K562 (cell line): ENCODE data around the gene PCCA. TPM values are rescaled to one million over a fixed set of nuclear protein-coding genes. Genes with fewer than 3 reads are reported as not detected.

Source experiments
- ATAC-seq: fragments of 200-7000 bp; cut with Tn5 transposase; 3 replicates; pipeline ENCODE4 v1.9.1; 2020; ENCODE audit warnings: moderate library complexity
- BruUV-seq: library from RNA; stranded (reverse); fragments of 400-500 nt; replicated peaks from 2 replicates; lab custom pipeline; 2021; lab: Mats Ljungman, UMichigan
- CTCF ChIA-PET: fragments of 300-600 bp; formaldehyde crosslinking; extraction: SDS; loops from one replicate; lab custom pipeline; 2021; ENCODE audit warnings: low intra/inter-chr PET ratio; lab: Yijun Ruan, JAX
- POLR2A ChIA-PET: fragments of 300-600, 350-650 bp; sonication (Branson Sonifier 250); formaldehyde crosslinking; extraction: SDS; loops from one replicate; lab custom pipeline; 2021; ENCODE audit warnings: antibody characterized with exemption, inconsistent platforms; lab: Yijun Ruan, JAX
- DNase-seq, 4 experiments: peaks; one replicate each; pipeline versions ENCODE4 v3.0.0 to v3.0.0-alpha.2; 2011 to 2018; ENCODE audit warnings: low spot score in 3 of 4, mixed read lengths in 3 of 4; ENCODE audit errors: extremely low read depth in 1 of 4
- FAIRE-seq: peaks from 2 replicates; lab custom pipeline; 2011; peaks lifted over from hg19 to GRCh38; lab: Jason Lieb, UNC
- H2AFZ ChIP-seq: 2 replicates; pipeline ENCODE4 v1.6.0; 2011; ENCODE audit warnings: low read depth, low read length, control low read depth, inconsistent platforms
- H3K27ac ChIP-seq: fragments of 200-600 bp; 3 replicates; pipeline ENCODE4 v1.8.0; 2011; ENCODE audit warnings: low read depth, mild to moderate bottlenecking, control low read depth, inconsistent platforms, low read length, moderate library complexity, mixed read lengths; ENCODE audit errors: extremely low read depth
- H3K27me3 ChIP-seq, 2 experiments: fragments of 300-600 bp in 1 of 2; 2 replicates in 1 of 2; 3 replicates in 1 of 2; pipeline versions ENCODE4 v1.6.0 to v1.8.0; 2011; ENCODE audit warnings: inconsistent platforms in 2 of 2, low read length in 2 of 2, mild to moderate bottlenecking in 1 of 2, mixed read lengths in 1 of 2, moderate library complexity in 1 of 2; ENCODE audit not compliant: control insufficient read depth in 2 of 2, insufficient read depth in 2 of 2
- H3K36me3 ChIP-seq: fragments of 300-600 bp; 3 replicates; pipeline ENCODE4 v1.8.0; 2011; ENCODE audit warnings: mild to moderate bottlenecking, low read length, inconsistent platforms; ENCODE audit not compliant: control insufficient read depth, insufficient read depth
- H3K4me1 ChIP-seq, 2 experiments: fragments of 200-600 bp in 1 of 2; replicated peaks in 1 of 2; 2 replicates in 1 of 2; 3 replicates in 1 of 2; pipeline versions ENCODE4 v1.5.1 to v1.8.0; 2011; ENCODE audit warnings: inconsistent platforms in 2 of 2, low read length in 2 of 2, mild to moderate bottlenecking in 1 of 2, mixed read lengths in 1 of 2, moderate library complexity in 1 of 2; ENCODE audit not compliant: control insufficient read depth in 2 of 2, insufficient read depth in 2 of 2
- H3K4me2 ChIP-seq: 2 replicates; pipeline ENCODE4 v1.6.1; 2011; ENCODE audit warnings: low read length, control low read depth, inconsistent platforms, mixed read lengths; ENCODE audit not compliant: insufficient read depth
- H3K4me3 ChIP-seq: fragments of 200-600 bp; sonication (generic), shearing (Covaris generic); 2 replicates; pipeline ENCODE4 v1.5.1; 2016; ENCODE audit warnings: control low read depth, inconsistent platforms
- H3K79me2 ChIP-seq: fragments of 200-600 bp; 3 replicates; pipeline ENCODE4 v1.8.0; 2011; ENCODE audit warnings: low read length, inconsistent platforms; ENCODE audit not compliant: control insufficient read depth, insufficient read depth
- H3K9ac ChIP-seq, 2 experiments: 2 replicates each; pipeline versions ENCODE4 v1.6.0 to v1.6.1; 2011; ENCODE audit warnings: low read depth in 2 of 2, low read length in 2 of 2, control low read depth in 1 of 2, inconsistent platforms in 1 of 2, mild to moderate bottlenecking in 1 of 2, mixed read lengths in 1 of 2; ENCODE audit not compliant: insufficient read depth in 1 of 2
- H3K9me1 ChIP-seq: one replicate; pipeline ENCODE4 v1.6.0; 2011; ENCODE audit warnings: inconsistent platforms, mild to moderate bottlenecking, low read length, moderate library complexity; ENCODE audit not compliant: control insufficient read depth, insufficient read depth
- H3K9me3 ChIP-seq: replicated peaks from 2 replicates; pipeline ENCODE4 v1.5.1; 2011; ENCODE audit warnings: low read depth, low read length, inconsistent platforms; ENCODE audit not compliant: control insufficient read depth, insufficient read depth
- H4K20me1 ChIP-seq: replicated peaks from 2 replicates; pipeline ENCODE4 v1.6.1; 2011; ENCODE audit warnings: low read length, inconsistent platforms, mixed read lengths; ENCODE audit not compliant: control insufficient read depth, insufficient read depth
- HDAC3 ChIP-seq: fragments of 450-650 bp; IDR thresholded peaks from 2 replicates; pipeline ENCODE4 v1.6.1; 2018; ENCODE audit warnings: borderline replicate concordance, mild to moderate bottlenecking, moderate library complexity; ENCODE audit not compliant: partially characterized antibody
- TEAD2 ChIP-seq: fragments of 450-650 bp; IDR thresholded peaks from 2 replicates; pipeline ENCODE4 v1.6.1; 2016; ENCODE audit warnings: missing genetic modification characterization, control low read depth, missing compliant biosample characterization
- WHSC1 ChIP-seq: IDR thresholded peaks from one replicate; pipeline ENCODE4 v1.6.1; 2012; ENCODE audit warnings: low read length, control low read depth, inconsistent platforms
- WGBS: fragments of 100-300 bp; shearing (Covaris generic); methylation state at CpG from one replicate; pipeline ENCODE4 v1.1.6; 2016; ENCODE audit warnings: low coverage, mixed read lengths; ENCODE audit not compliant: insufficient coverage; ENCODE audit errors: missing lambda C conversion rate; 5-methylcytosine and 5-hydroxymethylcytosine counted together
- in situ Hi-C: fragments of 300-500 bp; cut with MboI; formaldehyde crosslinking; loops from 4 replicates; pipeline ENCODE4 v1.15.0; 2018; ENCODE audit warnings: inconsistent platforms, mixed read lengths
- intact Hi-C: fragments of 100-400 bp; cut with micrococcal nuclease; formaldehyde crosslinking; loops from 2 replicates; pipeline ENCODE4 v1.14.2; 2022
- polyA plus RNA-seq, 8 experiments: library from polyadenylated mRNA; depleted of rRNA in 4 of 8; stranded (reverse) in 5 of 8; unstranded in 3 of 8; fragments of >200 nt; fragmentation: Nextera tagmentation in 2 of 8; fragmentation: Illumina TruSeq in 1 of 8; extraction: Ambion mirVana in 2 of 8; extraction: Trizol in 1 of 8; gene quantifications; 2 replicates each; pipeline versions ENCODE4 v1.2.1 to v1.2.3, GENCODE V29; 2011 to 2014; ENCODE audit warnings: inconsistent platforms in 1 of 8, missing spikeins in 1 of 8
- total RNA-seq, 7 experiments: library from RNA; depleted of rRNA in 6 of 7; stranded (reverse); fragments of >200 nt in 6 of 7; fragmentation: Illumina TruSeq in 2 of 7; extraction: Trizol in 2 of 7; gene quantifications; 2 replicates each; pipeline versions ENCODE4 v1.2.1 to v1.2.3, GENCODE V29; 2011 to 2021; ENCODE audit warnings: low replicate concordance in 1 of 7
- TF ChIP-seq, protein P1 (sequence below): fragments of 450-650 bp; formaldehyde crosslinking; IDR thresholded peaks from 2 replicates; pipeline ENCODE4 v1.4.0; 2020; ENCODE audit warnings: mild to moderate bottlenecking, mixed read lengths

Gene PCCA
- total and polyA plus RNA-seq, 9 of the 15 experiments (the other 6 are each of a cell fraction or from before 2014, with no cell fraction given) = 5.2 to 14.1 (median 9.7) TPM

GRCh38 chr13:100549316-100549715 lies 460.4 kb downstream of the PCCA start:
- TF ChIP-seq WHSC1 (no peak), TEAD2 (tag) (no peak), HDAC3 (no peak)
- TF ChIP-seq, protein P1, sequence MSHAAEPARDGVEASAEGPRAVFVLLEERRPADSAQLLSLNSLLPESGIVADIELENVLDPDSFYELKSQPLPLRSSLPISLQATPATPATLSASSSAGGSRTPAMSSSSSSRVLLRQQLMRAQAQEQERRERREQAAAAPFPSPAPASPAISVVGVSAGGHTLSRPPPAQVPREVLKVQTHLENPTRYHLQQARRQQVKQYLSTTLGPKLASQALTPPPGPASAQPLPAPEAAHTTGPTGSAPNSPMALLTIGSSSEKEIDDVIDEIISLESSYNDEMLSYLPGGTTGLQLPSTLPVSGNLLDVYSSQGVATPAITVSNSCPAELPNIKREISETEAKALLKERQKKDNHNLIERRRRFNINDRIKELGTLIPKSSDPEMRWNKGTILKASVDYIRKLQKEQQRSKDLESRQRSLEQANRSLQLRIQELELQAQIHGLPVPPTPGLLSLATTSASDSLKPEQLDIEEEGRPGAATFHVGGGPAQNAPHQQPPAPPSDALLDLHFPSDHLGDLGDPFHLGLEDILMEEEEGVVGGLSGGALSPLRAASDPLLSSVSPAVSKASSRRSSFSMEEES = no peak
- no TSS peak for BruUV-seq
- no peak overlapping the region for H3K9ac ChIP-seq
- H3K9me1 ChIP-seq = no peaks in the 10 kb centered on the region
- FAIRE-seq (no peak), DNase-seq (no peak), ATAC-seq (no peak)
- H3K4me1 ChIP-seq = peaks cover 0 to 3% of the 10 kb centered on the region in 2 experiments; a peak in 1 of 5 replicates
- no peak overlapping the region for H2AFZ ChIP-seq
- ChIA-PET CTCF (no interaction called here), POLR2A (interaction anchor here (0.6 kb wide), 1 partner anchor 653 kb away, joined by 3 read pairs; no protein-coding TSS in a partner anchor)
- WGBS = 39% methylated on average over 8 of the region's 9 CpGs
- H3K4me3 ChIP-seq = no peak overlapping the region
- no peaks in the 10 kb centered on the region for H4K20me1 ChIP-seq
- intact Hi-C loops = no loop called here
- no peaks in the 10 kb centered on the region for H3K36me3 ChIP-seq
- H3K9me3 ChIP-seq = no peaks in the 10 kb centered on the region
- H3K27me3 ChIP-seq = peaks cover 0 to 22% of the 10 kb centered on the region in 2 experiments; a peak in 2 of 5 replicates
- no peaks in the 10 kb centered on the region for H3K79me2 ChIP-seq
- H3K27ac ChIP-seq = no peak overlapping the region
- no peak overlapping the region for H3K4me2 ChIP-seq
- in situ Hi-C loops = loop anchor here (25.0 kb wide), 1 partner anchor 887 kb away; no protein-coding TSS in a partner anchor
